SK-N-SH (cell line): ENCODE results near the gene PTGER1.

Source experiments
- CTCF ChIP-seq: fragments of 200-600 bp; sonication (generic); IDR thresholded peaks from 2 replicates; pipeline ENCODE4 v1.6.1; 2017; ENCODE audit warnings: antibody characterized with exemption, mild to moderate bottlenecking, moderate library complexity
- EP300 ChIP-seq, 2 experiments: IDR thresholded peaks; 2 replicates each; pipeline versions ENCODE4 v1.4.0 to v1.6.1; 2012; ENCODE audit warnings: borderline replicate concordance in 1 of 2, low read depth in 1 of 2, low read length in 1 of 2
- JUND ChIP-seq: IDR thresholded peaks from 2 replicates; pipeline ENCODE4 v1.4.0; 2012
- POLR2AphosphoS5 ChIP-seq: IDR thresholded peaks from 2 replicates; pipeline ENCODE4 v1.6.1; 2012; ENCODE audit warnings: low read depth, low read length
- RAD21 ChIP-seq: IDR thresholded peaks from 2 replicates; pipeline ENCODE4 v1.6.1; 2012; ENCODE audit warnings: mild to moderate bottlenecking, low read length
- RCOR1 ChIP-seq: fragments of 150-350 bp; IDR thresholded peaks from 2 replicates; pipeline ENCODE4 v1.6.1; 2017; ENCODE audit warnings: antibody characterized with exemption, low read length
- USF1 ChIP-seq: IDR thresholded peaks from 2 replicates; pipeline ENCODE4 v1.4.0; 2012; ENCODE audit warnings: low read depth, borderline replicate concordance

- TF ChIP-seq CTCF = no peak
- peak; percentile 77 for TF ChIP-seq POLR2AphosphoS5
- no peak for TF ChIP-seq RCOR1
- TF ChIP-seq EP300 (IDR thresholded peaks at IDR 0.05; ENCODE audit: borderline replicate concordance in 1 of 2, low read depth in 1 of 2, low read length in 1 of 2) = no peak
- peak; percentile 83 for TF ChIP-seq USF1
- no peak for TF ChIP-seq RAD21
- no peak for TF ChIP-seq JUND
Observed at GRCh38 chr19:14432791-14433553, 42.2 kb downstream of the PTGER1 start, which contains the start of gene PKN1.
